GM23338 (cell line): ENCODE measurements around the gene ATP10B. TPM values are rescaled to one million over a fixed set of nuclear protein-coding genes. Genes with fewer than 3 reads are reported as not detected.

ENCODE experiments used
- ATAC-seq: fragments of 200-7000 bp; cut with Tn5 transposase; 3 replicates; pipeline ENCODE4 v1.9.1; 2020
- DNase-seq: peaks from one replicate; pipeline ENCODE4 v3.0.0-alpha.2; 2015; ENCODE audit warnings: low spot score
- H2AFZ ChIP-seq: fragments of 200-600 bp; sonication (generic); 2 replicates; pipeline ENCODE4 v1.8.0; 2016; ENCODE audit warnings: antibody characterized with exemption, mild to moderate bottlenecking, moderate library complexity
- H3F3A ChIP-seq: fragments of 200-600 bp; sonication (generic); replicated peaks from 2 replicates; pipeline ENCODE4 v1.8.0; 2017; ENCODE audit warnings: antibody characterized with exemption, mixed run types, low read depth
- H3K27ac ChIP-seq: fragments of 200-600 bp; sonication (generic); 2 replicates; pipeline ENCODE4 v1.6.1; 2016; ENCODE audit warnings: low read depth
- H3K27me3 ChIP-seq: fragments of 200-600 bp; sonication (generic); 2 replicates; pipeline ENCODE4 v1.8.0; 2016; ENCODE audit warnings: mild to moderate bottlenecking, mixed run types, moderate library complexity; ENCODE audit not compliant: insufficient read depth
- H3K36me3 ChIP-seq: fragments of 200-600 bp; sonication (generic); 2 replicates; pipeline ENCODE4 v1.8.0; 2016; ENCODE audit warnings: mild to moderate bottlenecking; ENCODE audit not compliant: insufficient read depth
- H3K4me1 ChIP-seq: fragments of 200-600 bp; sonication (generic); 2 replicates; pipeline ENCODE4 v1.8.0; 2016; ENCODE audit warnings: mild to moderate bottlenecking, moderate library complexity; ENCODE audit not compliant: insufficient read depth
- H3K4me2 ChIP-seq: fragments of 200-600 bp; sonication (generic); 2 replicates; pipeline ENCODE4 v1.7.1; 2017; ENCODE audit warnings: mixed run types
- H3K4me3 ChIP-seq: fragments of 200-600 bp; sonication (generic); 2 replicates; pipeline ENCODE4 v1.6.1; 2016; ENCODE audit warnings: mixed run types
- H3K79me2 ChIP-seq: fragments of 200-600 bp; sonication (generic); replicated peaks from 2 replicates; pipeline ENCODE4 v1.8.0; 2017; ENCODE audit warnings: mild to moderate bottlenecking; ENCODE audit not compliant: insufficient read depth
- H3K9me2 ChIP-seq: fragments of 200-600 bp; sonication (generic); 2 replicates; pipeline ENCODE4 v1.8.0; 2017; ENCODE audit not compliant: insufficient read depth
- H4K20me1 ChIP-seq: fragments of 200-600 bp; sonication (generic); replicated peaks from 2 replicates; pipeline ENCODE4 v1.8.0; 2017; ENCODE audit warnings: mild to moderate bottlenecking; ENCODE audit not compliant: insufficient read depth
- H3K27ac Mint-ChIP-seq: 2 replicates; pipeline ENCODE4 v1.8.0; 2020; ENCODE audit warnings: inconsistent platforms, mild to moderate bottlenecking, moderate library complexity, mixed read lengths
- H3K27me3 Mint-ChIP-seq: 3 replicates; pipeline ENCODE4 v1.8.0; 2022; ENCODE audit warnings: low read depth, mild to moderate bottlenecking, moderate library complexity, mixed read lengths, inconsistent platforms; ENCODE audit not compliant: insufficient read depth, poor library complexity
- H3K36me3 Mint-ChIP-seq: 3 replicates; pipeline ENCODE4 v1.8.0; 2021; ENCODE audit warnings: low read depth, mild to moderate bottlenecking, inconsistent platforms, moderate library complexity, mixed read lengths
- H3K4me1 Mint-ChIP-seq: 3 replicates; pipeline ENCODE4 v1.8.0; 2020; ENCODE audit warnings: mild to moderate bottlenecking, inconsistent platforms, mixed read lengths
- H3K4me3 Mint-ChIP-seq: 3 replicates; pipeline ENCODE4 v1.8.0; 2021; ENCODE audit warnings: moderate library complexity, mild to moderate bottlenecking, inconsistent platforms, mixed read lengths
- H3K9me3 Mint-ChIP-seq: 3 replicates; pipeline ENCODE4 v1.8.0; 2020; ENCODE audit warnings: moderate library complexity, mild to moderate bottlenecking, inconsistent platforms, mixed read lengths
- CREB1 ChIP-seq: fragments of 250-450 bp; sonication (Bioruptor Pico); IDR thresholded peaks from 2 replicates; pipeline ENCODE4 v1.5.0; 2020; ENCODE audit warnings: low read depth, mild to moderate bottlenecking, moderate library complexity
- CTCF ChIP-seq, 2 experiments: fragments of 200-600 bp in 1 of 2; sonication (generic) in 1 of 2; conservative IDR thresholded peaks; 2 replicates each; pipeline versions ENCODE4 v1.5.1 to v1.6.1; 2016 to 2017; ENCODE audit warnings: antibody characterized with exemption in 2 of 2, low read depth in 2 of 2, mild to moderate bottlenecking in 2 of 2, moderate library complexity in 1 of 2
- ETS1 ChIP-seq: IDR thresholded peaks from 2 replicates; pipeline ENCODE4 v1.6.1; 2016; ENCODE audit warnings: antibody characterized with exemption
- JUNB ChIP-seq: IDR thresholded peaks from one replicate; pipeline ENCODE4 v1.6.1; 2016; ENCODE audit warnings: antibody characterized with exemption; ENCODE audit not compliant: unreplicated experiment
- POLR2AphosphoS5 ChIP-seq: IDR thresholded peaks from 2 replicates; pipeline ENCODE4 v1.6.1; 2016; ENCODE audit warnings: antibody characterized with exemption, low read depth
- REST ChIP-seq: IDR thresholded peaks from one replicate; pipeline ENCODE4 v1.6.1; 2018; ENCODE audit warnings: antibody characterized with exemption; ENCODE audit not compliant: unreplicated experiment
- STAT1 ChIP-seq: IDR thresholded peaks from one replicate; pipeline ENCODE4 v1.6.1; 2016; ENCODE audit warnings: antibody characterized with exemption; ENCODE audit not compliant: unreplicated experiment
- ZNF114 ChIP-seq: fragments of 250-450 bp; sonication (Bioruptor Pico); IDR thresholded peaks from 2 replicates; pipeline ENCODE4 v1.5.0; 2020; ENCODE audit warnings: mild to moderate bottlenecking, moderate library complexity
- ZNF331 ChIP-seq: fragments of 250-450 bp; sonication (Bioruptor Pico); IDR thresholded peaks from 2 replicates; pipeline ENCODE4 v1.5.0; 2020; ENCODE audit warnings: low read depth, mild to moderate bottlenecking, moderate library complexity
- ZNF462 ChIP-seq: fragments of 250-450 bp; sonication (Bioruptor Pico); IDR thresholded peaks from 2 replicates; pipeline ENCODE4 v1.5.0; 2020; ENCODE audit warnings: mild to moderate bottlenecking, moderate library complexity
- polyA plus RNA-seq: library from polyadenylated mRNA; unstranded; fragments of >200 nt; fragmentation: Nextera tagmentation; extraction: Ambion mirVana; gene quantifications from 2 replicates; pipeline ENCODE4 v1.2.1, GENCODE V29; 2016
- total RNA-seq: library from RNA; depleted of rRNA; stranded (reverse); fragments of >200 nt; shearing (Covaris generic); gene quantifications from 2 replicates; pipeline ENCODE4 v1.2.3, GENCODE V29; 2014

Gene ATP10B
- total and polyA plus RNA-seq, 2 experiments from 2014 or later: 0.11 to 0.14 TPM

GRCh38 chr5:160787240-160787639 is 64.8 kb downstream of the ATP10B start:
- DNase-seq (peak; percentile 75), ATAC-seq (peak; percentile 95)
- no peaks in the 10 kb centered on the region for H3K36me3 ChIP-seq
- no peaks in the 10 kb centered on the region for H3F3A ChIP-seq
- H3K79me2 ChIP-seq: no peaks in the 10 kb centered on the region
- H3K4me3 ChIP-seq: no peak overlapping the region
- peaks cover 5% of the 10 kb centered on the region; the same call in 1 of the 2 replicates for H3K9me2 ChIP-seq
- Mint-ChIP-seq H3K4me3 (no peak overlapping the region), H3K27me3 (no peaks in the 10 kb centered on the region), H3K27ac (no peak overlapping the region), H3K9me3 (peaks cover 2% of the 10 kb centered on the region; the same call in 1 of the 3 replicates), H3K4me1 (peaks cover 9% of the 10 kb centered on the region; the same call in 2 of the 3 replicates), H3K36me3 (no peaks in the 10 kb centered on the region)
- H3K4me2 ChIP-seq: no peak overlapping the region
- no peak overlapping the region for H3K27ac ChIP-seq
- H4K20me1 ChIP-seq: no peaks in the 10 kb centered on the region
- H3K4me1 ChIP-seq: 0 out of 2 replicates have a peak, but pooled peaks cover 7% of the 10 kb centered on the region
- no peaks in the 10 kb centered on the region for H3K27me3 ChIP-seq
- H2AFZ ChIP-seq: no peak overlapping the region
- TF ChIP-seq STAT1: no peak
- no peak for TF ChIP-seq ETS1
- no peak for TF ChIP-seq ZNF114 (CRISPR knock-in tag)
- TF ChIP-seq POLR2AphosphoS5: no peak
- no peak for TF ChIP-seq REST
- TF ChIP-seq CREB1: no peak
- TF ChIP-seq CTCF (conservative IDR thresholded peaks at IDR 0.05; ENCODE audit: low read depth in 2 of 2): peak; percentile 75 to 93
- no peak for TF ChIP-seq JUNB
- peak; percentile 68 for TF ChIP-seq ZNF462 (CRISPR knock-in tag)
- TF ChIP-seq ZNF331: no peak
